RPMI8226 (cell line): ENCODE measurements around the gene GOLGA2.
A peak's percentile ranks its signal among the peaks of the same experiment; 100 is the strongest.
"Not testable (repeated sequence)": the region's sequence is repeated elsewhere in the genome, so short reads cannot be mapped to it uniquely, and the experiment has no call there.

ENCODE experiments used
- DNase-seq: peaks from one replicate; pipeline ENCODE4 v3.0.0-alpha.2; 2015

The GOLGA2 gene

GRCh38 chr9:128293091-128293490, 17.3 kb upstream of the GOLGA2 start:
- DNase-seq, result no peak

DNA sequence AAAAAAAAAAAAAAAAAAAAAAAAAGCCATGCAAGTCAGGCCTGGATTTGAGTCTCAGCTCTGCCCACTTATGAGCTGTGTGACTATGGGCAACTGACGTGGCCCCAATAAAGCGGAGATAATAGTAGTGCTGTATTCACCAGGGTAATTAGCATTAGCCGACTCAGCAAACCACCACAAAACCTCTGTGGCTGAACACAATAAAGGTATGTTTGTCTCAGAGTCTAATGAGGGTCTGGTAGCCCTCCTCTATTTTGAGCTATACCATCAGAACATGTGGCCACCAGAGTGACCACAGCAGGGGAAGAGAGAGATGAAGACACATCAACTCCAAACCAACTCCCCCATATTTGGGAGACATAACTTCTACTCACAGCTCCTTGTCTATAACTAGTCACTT, 16.2 kb upstream of the GOLGA2 start:
- no peak for DNase-seq

DNA sequence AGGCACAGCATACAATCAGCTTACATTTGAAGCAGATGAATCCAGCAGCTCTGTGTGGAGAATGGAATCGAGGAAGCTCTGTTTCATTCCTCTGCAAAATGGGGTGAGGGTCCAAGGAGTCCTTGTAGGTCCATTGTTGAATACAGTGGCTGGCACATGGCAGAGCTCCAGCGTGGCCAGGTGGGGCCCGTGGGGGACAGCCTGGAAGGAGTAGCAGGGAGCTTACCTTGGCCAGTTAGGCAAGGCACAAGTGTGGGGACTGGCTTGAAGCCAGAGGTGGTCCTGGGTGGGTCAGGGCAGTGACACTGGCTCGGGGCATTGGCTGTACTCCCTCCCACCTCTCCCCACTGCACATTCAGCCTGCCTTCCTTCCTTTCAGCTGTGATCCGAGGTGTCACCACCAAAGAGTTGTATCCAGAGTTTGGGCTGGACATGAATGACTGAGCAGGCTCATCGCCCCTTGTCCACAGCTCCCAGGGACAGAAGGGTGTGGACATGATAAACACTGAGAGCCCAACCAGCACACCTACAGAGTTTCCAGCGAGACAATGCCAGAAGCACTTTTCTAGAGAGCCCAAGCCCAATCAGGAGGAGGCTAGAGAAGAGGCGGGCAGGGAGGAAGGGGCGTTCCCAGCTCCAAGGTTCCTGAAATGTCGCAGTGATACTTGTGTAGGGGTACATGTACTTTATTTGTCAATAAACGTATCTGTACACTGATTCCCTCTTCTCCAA, 12.6 kb upstream of the GOLGA2 start:
- no peak for DNase-seq

- DNase-seq, result no peak
These were observed 10.6 kb upstream of the GOLGA2 start for GRCh38 chr9:128286440-128286839.

GRCh38 chr9:128285033-128285784, 9.4 kb upstream of the GOLGA2 start:
- DNase-seq, result no peak

DNA sequence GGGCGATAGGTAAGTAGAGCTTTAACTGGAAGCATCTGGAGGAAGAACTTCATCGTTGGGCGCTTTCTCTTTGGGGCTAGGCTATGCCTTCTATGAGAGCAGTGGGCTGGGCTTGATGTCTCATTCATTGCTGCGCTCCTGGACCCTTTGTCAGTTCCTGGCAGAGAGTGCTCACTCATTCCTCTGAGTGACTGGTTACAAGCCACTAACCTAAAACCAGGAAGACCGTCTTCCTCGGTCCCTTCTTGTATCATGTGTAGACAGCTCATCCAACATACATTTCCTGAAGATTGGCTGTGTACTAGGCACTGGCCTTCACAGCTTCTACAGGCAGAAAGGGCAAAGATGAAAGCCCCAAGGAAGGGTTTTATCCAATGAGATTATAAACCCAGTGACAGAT, 6.7 kb upstream of the GOLGA2 start:
- DNase-seq, result no peak

DNA sequence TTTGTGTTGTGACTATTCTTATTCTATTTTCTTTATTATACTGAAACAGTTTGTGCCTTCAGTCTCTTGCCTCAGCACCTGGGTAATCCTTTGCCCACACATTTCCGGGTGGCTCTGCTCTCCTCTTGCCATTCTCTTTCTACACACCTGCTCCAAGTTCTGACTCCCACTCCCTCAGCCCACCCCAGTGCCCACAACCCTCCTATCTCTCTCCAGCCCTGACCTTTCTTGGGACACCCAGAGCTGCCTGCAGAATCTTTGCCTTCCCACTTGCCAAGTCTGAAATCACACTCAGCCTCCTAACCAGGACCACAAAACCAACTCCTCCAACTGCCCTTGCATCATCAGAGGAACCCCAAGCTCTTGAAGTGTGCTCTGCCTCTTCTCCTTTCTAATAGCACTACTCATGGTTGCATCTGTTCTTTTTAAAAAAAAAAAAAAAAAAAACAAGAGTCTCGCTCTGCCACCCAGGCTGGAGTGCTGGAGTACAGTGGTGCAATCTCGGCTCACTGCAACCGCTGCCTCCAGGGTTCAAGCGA, 4.3 kb upstream of the GOLGA2 start:
- no peak for DNase-seq

DNA sequence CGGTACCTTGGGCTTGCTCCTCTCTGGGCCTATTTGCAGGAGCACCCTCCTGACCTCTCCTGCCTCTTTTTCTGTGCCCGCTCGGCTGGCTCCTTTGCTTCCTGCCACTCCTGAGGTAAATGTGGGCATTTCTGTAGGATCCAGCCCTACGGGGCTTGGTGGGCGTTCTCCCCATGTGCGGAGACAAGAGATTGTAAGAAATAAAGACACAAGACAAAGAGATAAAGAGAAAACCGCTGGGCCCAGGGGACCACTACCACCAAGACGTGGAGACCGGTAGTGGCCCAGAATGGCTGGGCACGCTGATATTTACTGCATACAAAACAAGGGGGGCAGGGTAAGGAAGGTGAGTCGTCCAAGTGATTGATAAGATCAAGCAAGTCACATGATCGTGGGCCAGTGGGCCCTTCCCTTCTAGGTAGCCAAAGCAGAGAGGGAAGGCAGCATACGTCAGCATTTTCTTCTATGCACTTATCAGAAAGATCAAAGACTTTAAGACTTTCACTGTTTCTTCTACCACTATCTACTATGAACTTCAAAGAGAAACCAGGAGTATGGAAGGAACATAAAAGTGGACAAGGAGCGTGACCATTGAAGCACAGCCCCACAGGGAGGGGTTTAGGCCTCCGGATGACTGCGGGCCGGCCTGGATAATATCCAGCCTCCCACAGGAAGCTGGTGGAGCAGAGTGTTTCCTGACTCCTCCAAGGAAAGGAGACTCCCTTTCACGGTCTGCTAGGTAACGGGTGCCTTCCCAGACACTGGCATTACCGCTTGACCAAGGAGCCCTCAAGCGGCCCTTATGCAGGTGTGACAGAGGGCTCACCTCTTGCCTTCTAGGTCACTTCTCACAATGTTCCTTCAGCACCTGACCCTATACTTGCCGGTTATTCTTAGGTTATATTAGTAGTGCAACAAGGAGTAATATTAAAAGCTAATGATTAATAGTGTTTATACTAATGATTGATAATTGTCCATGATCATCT, 3.6 kb upstream of the GOLGA2 start:
- DNase-seq, result not testable (repeated sequence)

- no peak for DNase-seq
These were observed 915 bp upstream of the GOLGA2 start for GRCh38 chr9:128276574-128277270.

GRCh38 chr9:128276008-128276573, 284 bp upstream of the GOLGA2 start, which contains the start of gene SWI5:
SWI5 (plus strand) TSS chr9:128276276.
- peak; percentile 100 for DNase-seq

GRCh38 chr9:128274245-128274644, 1.6 kb downstream of the GOLGA2 start:
- DNase-seq, result no peak

DNA sequence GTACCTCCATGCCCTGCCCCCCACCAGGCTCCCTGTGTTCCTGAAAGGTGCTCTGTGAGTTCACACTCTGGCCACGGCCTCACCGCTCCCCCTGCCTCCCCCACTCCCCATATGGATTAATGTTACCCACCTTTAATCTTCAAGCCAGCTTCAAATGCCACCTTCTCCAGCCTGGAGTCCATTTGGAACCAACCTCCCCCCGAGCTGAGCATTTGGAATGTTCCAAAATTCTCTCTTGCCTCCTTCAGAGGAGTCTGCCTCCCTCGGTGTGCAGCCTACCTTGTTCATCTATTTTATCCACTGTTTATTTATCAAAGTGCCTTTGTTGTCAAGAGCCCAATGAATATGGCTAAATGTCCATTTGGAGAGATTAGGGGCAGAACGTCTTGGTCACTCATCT, 4.3 kb downstream of the GOLGA2 start:
- no peak for DNase-seq

GRCh38 chr9:128271112-128271511, 4.7 kb downstream of the GOLGA2 start:
- DNase-seq, result no peak

- no peak for DNase-seq
These were observed 8.8 kb downstream of the GOLGA2 start for GRCh38 chr9:128266868-128267590.

- DNase-seq, result no peak
These were observed 10.4 kb downstream of the GOLGA2 start for GRCh38 chr9:128265348-128265847.

- no peak for DNase-seq
These were observed 13.1 kb downstream of the GOLGA2 start for GRCh38 chr9:128262687-128263086.

- DNase-seq, result no peak
These were observed 15.5 kb downstream of the GOLGA2 start for GRCh38 chr9:128260340-128260739.

DNA sequence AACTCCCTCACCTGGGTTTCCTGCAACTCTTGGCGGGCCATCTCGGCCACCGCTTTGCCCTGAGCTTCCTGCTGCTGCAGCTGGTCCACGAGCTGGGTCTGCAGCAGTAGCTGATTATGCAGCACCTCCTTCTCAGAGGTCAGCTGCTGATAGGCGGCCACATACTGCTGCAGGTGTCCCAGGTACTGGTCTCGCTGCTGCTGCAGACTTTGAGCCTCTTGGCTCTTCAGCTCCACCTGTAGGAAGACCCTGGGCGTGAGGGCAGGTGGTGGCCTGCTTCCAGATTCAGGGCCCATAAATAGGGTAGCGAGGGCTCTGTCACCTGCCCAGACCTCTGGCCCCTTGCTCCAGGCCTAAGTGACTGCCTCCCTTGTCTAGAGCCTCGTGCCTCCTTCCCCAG, 16.7 kb downstream of the GOLGA2 start:
- DNase-seq, result no peak

GRCh38 chr9:128258326-128258725, 17.5 kb downstream of the GOLGA2 start:
- DNase-seq, result no peak

GRCh38 chr9:128257907-128258306, 17.9 kb downstream of the GOLGA2 start:
- no peak for DNase-seq
